Measurements from ENCODE around the gene LFNG. TPM values are rescaled to one million over a fixed set of nuclear protein-coding genes. Genes with fewer than 3 reads are reported as not detected.

The LFNG gene
- total and polyA plus RNA-seq, 4 donors = 0.22 to 2.9 (median 2.6) TPM

GRCh38 chr7:2516194-2516555 is 3.4 kb upstream of the LFNG start (continued):
- TF ChIP-seq ZBTB33 (IDR thresholded peaks at IDR 0.05) (no peak), MAX (IDR thresholded peaks at IDR 0.05) (no peak)

DNA sequence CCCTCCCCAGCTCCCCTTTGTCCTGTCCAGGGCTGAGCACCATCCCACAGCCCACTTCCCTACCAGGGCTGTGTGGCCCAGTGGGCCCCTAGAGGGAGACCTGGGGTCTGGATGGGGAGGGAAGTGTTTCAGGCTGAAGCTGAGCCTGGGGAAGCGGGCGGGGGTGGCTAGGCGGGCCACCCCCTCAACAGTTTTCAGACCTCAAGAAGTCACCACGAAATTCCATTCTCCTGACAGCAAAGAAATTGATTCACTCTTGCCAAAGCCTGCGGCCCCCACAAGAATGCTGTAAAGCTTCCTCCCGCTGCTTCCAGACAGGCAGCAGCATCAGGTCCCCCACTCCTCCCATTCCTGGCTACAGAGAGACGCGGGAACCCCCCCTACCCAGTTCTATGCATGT is 2.5 kb upstream of the LFNG start:
- H3K9me3 ChIP-seq (ENCODE audit: control insufficient read depth in 4 of 4, low read length in 3 of 4) = no peaks in the 10 kb centered on the region
- H3K36me3 ChIP-seq (ENCODE audit: control insufficient read depth in 4 of 4, insufficient read depth in 3 of 4, low read depth in 1 of 4, low read length in 3 of 4) = no peaks in the 10 kb centered on the region
- H3K9ac ChIP-seq (ENCODE audit: low read depth in 1 of 2, low read length in 2 of 2) = no peak overlapping the region
- no peaks in the 10 kb centered on the region for H3K27me3 ChIP-seq (ENCODE audit: control insufficient read depth in 4 of 4, insufficient read depth in 4 of 4, low read length in 3 of 4)
- DNase-seq (ENCODE audit: low spot score) = no peak
- H3K27ac ChIP-seq (ENCODE audit: low read depth in 1 of 2, low read length in 2 of 2) = no peak overlapping the region
- TF ChIP-seq FOXA2 (IDR thresholded peaks at IDR 0.05) (no peak), MAX (IDR thresholded peaks at IDR 0.05) (no peak), EGR1 (IDR thresholded peaks at IDR 0.05; ENCODE audit: low read depth in 2 of 2) (no peak), ATF3 (IDR thresholded peaks at IDR 0.05) (no peak), HNF4A (conservative IDR thresholded peaks at IDR 0.05) (no peak), TAF1 (conservative IDR thresholded peaks at IDR 0.05) (no peak), HNF4G (IDR thresholded peaks at IDR 0.05) (no peak), JUND (IDR thresholded peaks at IDR 0.05) (no peak), ZBTB33 (IDR thresholded peaks at IDR 0.05) (no peak), REST (IDR thresholded peaks at IDR 0.05) (no peak), FOXA1 (IDR thresholded peaks at IDR 0.05) (no peak), RAD21 (IDR thresholded peaks at IDR 0.05) (no peak), NR2F2 (IDR thresholded peaks at IDR 0.05) (no peak), GABPA (IDR thresholded peaks at IDR 0.05 in 1 of 2, conservative IDR thresholded peaks at IDR 0.05 in 1 of 2) (no peak), RXRA (IDR thresholded peaks at IDR 0.05) (no peak), YY1 (IDR thresholded peaks at IDR 0.05) (no peak)
- TF ChIP-seq, protein P1, sequence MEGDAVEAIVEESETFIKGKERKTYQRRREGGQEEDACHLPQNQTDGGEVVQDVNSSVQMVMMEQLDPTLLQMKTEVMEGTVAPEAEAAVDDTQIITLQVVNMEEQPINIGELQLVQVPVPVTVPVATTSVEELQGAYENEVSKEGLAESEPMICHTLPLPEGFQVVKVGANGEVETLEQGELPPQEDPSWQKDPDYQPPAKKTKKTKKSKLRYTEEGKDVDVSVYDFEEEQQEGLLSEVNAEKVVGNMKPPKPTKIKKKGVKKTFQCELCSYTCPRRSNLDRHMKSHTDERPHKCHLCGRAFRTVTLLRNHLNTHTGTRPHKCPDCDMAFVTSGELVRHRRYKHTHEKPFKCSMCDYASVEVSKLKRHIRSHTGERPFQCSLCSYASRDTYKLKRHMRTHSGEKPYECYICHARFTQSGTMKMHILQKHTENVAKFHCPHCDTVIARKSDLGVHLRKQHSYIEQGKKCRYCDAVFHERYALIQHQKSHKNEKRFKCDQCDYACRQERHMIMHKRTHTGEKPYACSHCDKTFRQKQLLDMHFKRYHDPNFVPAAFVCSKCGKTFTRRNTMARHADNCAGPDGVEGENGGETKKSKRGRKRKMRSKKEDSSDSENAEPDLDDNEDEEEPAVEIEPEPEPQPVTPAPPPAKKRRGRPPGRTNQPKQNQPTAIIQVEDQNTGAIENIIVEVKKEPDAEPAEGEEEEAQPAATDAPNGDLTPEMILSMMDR (IDR thresholded peaks at IDR 0.05; ENCODE audit: low read depth, low read length, missing input control) = no peak
- H3K4me3 ChIP-seq (ENCODE audit: low read depth in 1 of 3, low read length in 3 of 3) = no peak overlapping the region
- WGBS = 84% methylated on average over 8 of the region's 8 CpGs
- peaks cover 2 to 18% (median 7%) of the 10 kb centered on the region in 4 donors for H3K4me1 ChIP-seq (ENCODE audit: control insufficient read depth in 4 of 4, insufficient read depth in 4 of 4, low read length in 3 of 4)
